DMS53 (cell line): Measurements from ENCODE around the gene TAPBPL.
"Not testable (repeated sequence)": the region's sequence is repeated elsewhere in the genome, so short reads cannot be mapped to it uniquely, and the experiment has no call there.

Experiments used
- DNase-seq: peaks from one replicate; lab custom pipeline; 2025; lab: John Stamatoyannopoulos, UW

The TAPBPL gene

DNA sequence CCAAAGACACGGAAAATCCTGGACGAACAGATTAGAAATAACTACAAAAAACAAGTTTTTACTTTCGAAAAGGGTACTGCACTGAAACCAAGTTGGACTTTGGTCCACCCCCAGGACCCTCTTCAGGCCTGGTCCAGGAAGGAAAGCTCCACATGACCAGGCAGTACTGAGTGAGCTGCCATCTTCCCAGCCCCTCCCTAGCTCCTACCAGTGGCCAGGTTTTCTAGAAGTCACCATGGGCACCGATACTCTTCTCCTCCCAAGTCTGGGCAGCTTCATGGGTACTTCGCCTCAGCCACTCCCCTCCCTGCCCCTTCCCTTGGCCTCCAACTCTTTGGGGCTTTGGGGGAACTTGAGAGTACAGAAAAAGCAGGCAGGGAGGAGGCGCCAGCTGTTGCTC, 12.0 kb downstream of the TAPBPL start:
- no peak for DNase-seq

DNA sequence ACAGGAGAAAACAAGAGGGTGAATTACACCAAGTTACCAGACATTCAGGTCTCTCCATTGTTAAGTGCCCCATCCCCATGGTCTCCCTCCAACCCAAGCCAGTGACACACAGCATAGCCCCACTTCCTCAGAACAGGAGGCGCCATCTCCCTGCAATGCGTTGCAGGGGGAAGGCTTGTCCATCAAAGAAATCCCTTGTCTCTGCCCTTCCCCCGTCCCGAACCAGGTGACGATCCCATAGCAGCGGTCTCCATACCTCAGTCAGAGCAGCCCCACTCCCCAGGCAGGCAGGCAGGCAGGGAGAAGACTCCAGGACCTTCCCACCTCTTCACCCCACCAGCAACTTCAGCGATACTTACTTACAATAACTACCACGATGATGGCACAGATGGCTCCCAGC, 12.7 kb downstream of the TAPBPL start:
- DNase-seq = no peak

DNA sequence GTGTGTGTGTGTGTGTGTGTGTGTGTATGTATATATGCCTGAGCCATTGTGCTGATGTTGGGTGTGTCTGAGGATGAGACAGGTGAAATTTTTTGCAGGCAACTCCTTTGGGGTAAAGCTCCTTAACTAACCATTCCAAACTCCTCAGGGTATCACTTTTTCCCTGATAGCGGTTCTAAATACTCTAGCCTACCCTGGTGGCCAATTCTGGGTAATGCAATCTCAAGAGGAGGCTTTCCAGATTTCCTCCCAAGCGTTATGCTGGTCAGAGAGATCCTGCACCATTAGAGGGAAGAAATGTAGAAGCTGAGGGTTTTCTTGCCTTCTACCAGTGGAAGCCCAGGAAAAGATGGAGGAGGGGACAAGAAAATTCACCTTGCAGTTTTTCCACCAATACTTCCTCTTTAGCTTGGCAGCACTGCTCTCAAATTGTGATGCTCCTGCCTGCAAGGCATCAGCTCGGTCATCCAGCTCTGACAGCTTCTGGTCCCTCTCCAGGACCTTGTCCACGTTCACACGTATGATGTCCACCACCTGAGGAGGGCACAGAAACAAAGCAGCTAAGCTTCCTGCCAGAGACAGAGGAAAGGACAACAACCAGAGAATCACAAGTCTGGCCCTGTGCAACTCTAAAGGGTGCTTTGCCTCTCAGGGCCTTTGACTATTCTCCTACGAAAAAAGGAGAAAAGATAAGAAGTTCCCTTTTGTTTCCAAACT, 13.8 kb downstream of the TAPBPL start:
- peak; percentile 94 for DNase-seq

DNA sequence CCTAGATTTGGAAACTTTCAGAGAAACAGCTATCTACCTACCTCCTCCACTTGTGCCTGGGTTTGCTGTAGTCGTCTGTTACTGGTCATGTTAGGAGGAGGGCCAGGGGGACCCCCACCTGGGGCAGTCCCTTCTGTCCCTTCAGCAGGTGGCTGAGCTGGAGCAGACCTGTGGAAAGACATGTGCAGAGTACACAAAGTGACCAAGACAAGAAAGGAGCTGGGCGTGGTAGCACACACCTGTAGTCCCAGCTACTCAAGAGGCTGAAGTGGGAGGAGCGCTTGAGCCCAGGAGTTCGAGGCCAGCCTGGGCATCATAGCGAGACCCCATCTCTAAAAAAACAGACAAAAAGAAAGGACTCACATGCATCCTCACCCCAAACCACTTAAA, 14.3 kb downstream of the TAPBPL start:
- DNase-seq = no peak

DNA sequence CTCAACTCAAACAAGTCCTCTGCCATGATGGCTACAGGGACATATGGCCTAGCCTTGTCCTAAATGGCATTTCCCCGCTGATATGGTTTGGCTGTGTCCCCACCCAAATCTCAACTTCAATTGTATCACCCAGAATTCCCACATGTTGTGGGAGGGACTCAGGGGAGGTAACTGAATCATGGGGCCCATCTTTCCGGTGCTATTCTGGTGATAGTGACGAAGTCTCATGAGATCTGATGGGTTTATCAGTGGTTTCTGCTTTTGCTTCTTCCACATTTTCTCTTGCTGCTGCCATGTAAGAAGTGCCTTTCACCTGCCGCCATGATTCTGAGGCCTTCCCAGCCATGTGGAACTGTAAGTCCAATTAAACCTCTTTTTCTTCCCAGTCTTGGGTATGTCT, 14.9 kb downstream of the TAPBPL start:
- DNase-seq = not testable (repeated sequence)

DNA sequence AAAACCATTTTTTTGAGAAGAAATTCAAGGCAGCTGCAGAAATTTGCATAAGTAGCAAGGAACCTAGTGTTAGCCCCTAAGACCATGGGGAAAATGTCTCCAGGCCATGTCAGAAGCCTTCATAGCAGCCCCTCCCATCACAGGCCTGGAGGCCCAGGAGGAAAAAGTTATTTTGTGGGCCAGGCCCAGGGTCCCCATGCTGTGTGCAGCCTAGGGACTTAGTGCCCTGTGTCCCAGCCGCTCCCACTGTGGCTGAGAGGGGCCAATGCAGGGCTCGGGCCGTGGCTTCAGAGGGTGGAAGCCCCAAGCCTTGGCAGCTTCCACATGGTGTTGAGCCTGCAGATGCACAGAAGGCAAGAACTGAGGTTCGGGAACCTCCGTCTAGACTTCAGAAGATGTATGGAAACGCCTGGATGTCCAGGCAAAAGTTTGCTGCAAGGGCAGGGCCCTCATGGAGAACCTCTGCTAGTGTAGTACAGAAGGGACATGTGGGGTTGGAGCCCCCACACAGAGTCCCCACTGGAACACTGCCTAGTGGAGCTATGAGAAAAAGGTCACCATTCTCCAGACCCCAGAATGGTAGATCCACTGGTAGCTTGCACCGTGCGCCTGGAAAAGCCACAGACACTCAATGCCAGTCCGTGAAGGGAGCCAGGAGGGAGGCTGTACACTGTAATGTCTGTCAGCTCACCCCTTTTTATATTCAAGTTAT, 15.9 kb downstream of the TAPBPL start:
- DNase-seq = not testable (repeated sequence)

DNA sequence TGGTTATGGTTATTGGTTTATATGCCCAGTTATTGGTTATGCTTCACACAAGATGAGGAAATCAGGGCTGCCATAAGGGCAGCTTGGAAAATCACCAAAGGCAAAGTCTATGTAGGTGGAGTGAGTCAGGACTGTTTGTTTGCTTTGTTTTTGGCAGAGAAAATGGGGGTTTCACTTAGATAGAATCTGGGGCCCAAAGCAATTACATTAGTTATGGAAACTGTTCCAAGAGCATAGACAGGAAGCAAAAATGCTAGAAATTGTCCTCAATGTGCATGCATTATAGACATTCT, 16.4 kb downstream of the TAPBPL start:
- no peak for DNase-seq

DNA sequence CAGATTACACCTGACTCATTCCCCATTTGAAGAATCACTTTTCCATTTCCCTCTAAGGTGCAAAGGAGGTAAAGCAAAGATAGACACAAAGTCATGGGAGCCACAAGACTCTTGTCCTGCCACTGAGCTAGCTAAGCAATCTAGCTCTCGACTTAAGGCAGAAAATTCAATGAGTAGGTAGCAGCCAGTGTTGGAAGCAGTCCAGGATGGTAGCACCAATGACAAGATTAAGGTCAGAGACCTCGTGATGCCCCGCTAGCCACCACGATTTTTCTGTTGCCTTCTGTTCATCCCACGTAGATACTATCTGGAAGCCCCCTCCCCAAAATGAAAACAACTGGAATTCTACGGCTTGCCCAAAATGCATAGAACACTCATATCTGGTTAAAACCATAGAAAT, 17.2 kb downstream of the TAPBPL start:
- no peak for DNase-seq

DNA sequence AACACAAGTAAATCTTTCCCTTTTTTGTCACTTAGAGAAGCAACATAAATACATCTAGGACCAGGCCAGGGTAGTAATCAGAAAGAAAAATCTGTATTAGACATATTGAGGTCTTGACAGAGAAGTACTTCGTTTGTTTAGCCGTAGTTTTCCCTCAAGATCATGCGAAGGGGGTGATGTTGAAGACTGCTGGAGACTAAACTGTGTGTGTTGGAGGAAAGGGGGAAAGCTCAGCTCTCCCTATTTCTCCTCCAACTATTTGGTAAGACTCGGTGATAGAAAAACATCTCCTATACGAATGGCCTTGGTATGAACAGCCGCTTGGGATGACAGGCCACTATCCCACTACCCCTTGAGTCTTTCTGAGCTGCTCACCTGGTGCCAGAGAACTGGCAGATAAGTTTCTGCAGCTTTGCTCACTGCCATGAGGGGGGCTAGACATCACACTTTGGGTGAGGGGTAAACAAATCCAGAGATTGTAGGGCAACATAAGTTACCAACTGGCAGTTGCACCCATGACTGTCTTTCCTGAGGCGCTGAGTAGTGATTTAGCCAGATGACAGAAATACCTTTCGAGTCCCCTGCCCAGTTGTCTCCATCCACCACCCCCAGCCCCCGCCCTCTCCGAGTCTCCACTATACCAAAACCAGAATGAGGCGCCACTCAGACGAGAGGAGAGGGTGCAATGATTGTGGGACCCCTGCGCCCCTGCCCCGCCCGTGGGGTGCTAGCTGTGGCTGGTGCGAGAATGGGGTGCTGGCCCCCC, 17.9 kb downstream of the TAPBPL start:
- no peak for DNase-seq

DNA sequence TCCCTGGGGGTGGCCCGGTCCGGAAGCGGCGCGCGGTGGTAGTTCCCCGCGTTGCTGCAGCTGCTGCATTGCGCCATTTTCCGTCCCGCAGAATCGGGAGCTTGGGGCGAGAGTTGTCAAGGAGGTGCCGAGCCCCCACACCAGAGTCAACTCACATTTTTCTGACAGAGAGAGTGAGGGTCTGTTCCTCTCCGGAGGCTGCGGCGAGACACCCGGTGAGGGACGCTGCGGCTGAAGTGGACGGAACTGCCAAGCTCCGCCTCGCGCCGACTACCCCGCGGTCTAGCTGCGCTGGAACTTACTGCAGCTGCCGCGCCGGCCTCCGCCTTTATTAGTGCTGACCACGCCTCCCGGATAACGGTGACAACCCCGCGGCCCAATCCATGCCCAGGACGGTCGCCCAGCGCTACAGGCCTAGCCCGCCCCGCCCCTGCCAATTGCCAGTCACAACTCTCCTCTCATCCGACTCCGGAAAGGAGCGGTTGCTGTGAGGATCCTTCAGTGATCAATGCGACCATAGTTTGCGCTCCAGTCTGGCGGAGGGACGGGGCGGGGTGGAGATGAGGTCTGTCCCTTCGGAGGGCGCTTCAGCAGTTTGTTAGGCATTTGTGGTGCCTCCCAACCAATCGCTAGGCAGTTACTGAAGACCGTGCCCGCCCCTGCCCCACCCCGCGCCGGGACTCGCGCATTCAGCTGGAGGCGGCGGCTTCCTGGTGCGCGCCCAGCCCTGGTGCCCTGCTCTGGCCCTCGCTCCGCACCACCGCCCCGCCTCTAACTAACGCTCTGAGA, 18.7 kb downstream of the TAPBPL start, which contains the start of gene VAMP1:
Gene VAMP1 (minus strand): TSS at position 303 of the 789 bp plus-strand sequence. CDS start 146 bp downstream, at position 157.
- peak; percentile 100 for DNase-seq

DNA sequence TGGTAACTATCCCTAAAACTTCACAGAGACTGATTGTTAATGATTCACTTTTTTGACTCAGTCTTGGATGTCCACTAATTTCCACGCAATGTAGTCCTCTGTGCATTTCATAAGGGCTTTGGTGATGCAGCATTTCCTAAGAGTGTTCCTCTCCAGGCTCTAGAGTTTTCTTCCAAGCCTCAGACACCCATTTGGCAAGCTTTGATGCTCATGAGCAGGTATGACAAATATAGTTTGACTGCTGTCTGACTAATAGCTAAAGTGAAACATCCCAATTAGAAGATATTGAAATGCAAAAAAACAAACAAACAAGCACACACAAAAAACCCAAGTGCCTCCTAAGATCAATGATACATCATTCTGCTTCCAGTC, 20.1 kb downstream of the TAPBPL start:
- no peak for DNase-seq

DNA sequence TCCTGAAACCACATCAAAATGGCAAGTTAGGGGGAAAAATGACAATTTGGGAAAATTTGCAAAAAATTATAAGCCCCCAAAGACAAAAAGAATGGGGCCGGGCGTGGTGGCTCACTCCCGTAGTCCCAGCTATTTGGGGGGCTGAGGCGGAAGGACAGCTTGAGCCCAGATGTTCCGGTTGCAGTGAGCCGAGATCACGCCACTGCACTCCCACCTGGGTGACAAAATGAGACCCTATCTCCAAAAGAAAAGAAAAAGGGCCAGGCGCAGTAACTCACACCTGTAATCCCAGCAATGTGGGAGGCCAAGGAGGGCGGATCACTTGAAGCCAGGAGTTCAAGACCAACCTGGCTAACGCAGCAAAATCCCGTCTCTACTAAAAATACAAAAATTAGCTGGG, 20.6 kb downstream of the TAPBPL start:
- DNase-seq = no peak

DNA sequence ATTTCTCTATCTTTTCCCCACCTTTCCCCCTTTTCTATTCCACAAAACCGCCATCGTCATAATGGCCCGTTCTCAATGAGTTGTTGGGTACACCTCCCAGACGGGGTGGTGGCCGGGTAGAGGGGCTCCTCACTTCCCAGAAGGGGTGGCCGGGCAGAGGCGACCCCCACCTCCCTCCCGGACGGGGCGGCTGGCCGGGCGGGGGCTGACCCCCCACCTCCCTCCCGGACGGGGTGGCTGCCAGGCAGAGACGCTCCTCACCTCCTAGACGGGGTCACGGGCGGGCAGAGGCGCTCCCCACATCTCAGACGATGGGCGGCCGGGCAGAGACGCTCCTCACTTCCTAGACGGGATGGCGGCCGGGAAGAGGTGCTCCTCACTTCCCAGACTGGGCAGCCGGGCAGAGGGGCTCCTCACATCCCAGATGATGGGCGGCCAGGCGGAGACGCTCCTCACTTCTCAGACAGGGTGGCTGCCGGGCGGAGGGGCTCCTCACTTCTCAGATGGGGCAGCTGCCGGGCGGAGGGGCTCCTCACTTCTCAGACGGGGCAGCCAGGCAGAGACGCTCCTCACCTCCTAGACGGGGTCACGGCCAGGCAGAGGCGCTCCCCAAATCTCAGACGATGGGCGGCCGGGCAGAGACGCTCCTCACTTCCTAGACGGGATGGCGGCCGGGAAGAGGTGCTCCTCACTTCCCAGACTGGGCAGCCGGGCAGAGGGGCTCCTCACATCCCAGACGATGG, 23.6 kb downstream of the TAPBPL start:
- DNase-seq = not testable (repeated sequence)

DNA sequence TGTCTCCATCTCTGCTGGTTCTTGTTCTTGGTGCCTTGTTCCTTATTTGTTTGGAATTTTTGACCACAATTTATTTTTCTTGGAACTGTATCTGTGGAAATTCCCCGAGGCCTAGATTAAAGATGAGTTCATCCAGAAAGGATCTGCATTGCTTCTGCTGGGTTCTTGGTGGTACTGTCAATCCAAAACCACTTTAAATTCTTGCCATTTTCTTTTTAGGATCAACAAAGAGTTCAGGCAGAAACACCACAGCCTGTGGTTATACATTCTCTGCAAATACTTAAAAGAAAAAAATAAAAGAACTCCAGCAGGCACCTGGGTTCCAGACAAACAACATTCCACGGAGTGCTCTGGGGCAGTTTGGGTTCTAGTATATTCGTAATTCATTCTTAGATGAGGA, 24.6 kb downstream of the TAPBPL start:
- DNase-seq = no peak

DNA sequence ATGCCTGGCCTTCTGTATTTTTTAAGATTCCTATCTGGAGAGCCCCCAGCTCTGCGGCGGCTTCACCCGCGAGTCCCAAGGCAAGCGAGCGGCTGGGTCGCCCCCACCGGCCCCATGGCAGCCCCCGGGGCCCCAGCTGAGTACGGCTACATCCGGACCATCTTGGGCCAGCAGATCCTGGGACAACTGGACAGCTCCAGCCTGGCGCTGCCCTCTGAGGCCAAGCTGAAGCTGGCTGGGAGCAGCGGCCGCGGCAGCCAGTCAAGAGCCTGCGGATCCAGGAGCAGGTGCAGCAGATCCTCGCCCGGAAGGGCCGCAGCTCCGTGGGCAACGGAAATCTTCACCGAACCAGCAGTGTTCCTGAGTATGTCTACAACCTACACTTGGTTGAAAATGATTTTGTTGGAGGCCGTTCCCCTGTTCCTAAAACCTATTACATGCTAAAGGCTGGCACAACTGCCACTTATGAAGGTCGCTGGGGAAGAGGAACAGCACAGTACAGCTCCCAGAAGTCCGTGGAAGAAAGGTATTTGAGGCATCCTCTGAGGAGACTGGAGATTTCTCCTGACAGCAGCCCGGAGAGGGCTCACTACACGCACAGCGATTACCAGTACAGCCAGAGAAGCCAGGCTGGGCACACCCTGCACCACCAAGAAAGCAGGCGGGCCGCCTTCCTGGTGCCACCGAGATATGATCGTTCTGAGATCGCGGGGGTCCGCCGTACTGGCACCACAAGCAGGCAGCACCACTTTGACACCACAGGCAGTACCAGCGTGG, 25.9 kb downstream of the TAPBPL start:
- peak; percentile 77 for DNase-seq

DNA sequence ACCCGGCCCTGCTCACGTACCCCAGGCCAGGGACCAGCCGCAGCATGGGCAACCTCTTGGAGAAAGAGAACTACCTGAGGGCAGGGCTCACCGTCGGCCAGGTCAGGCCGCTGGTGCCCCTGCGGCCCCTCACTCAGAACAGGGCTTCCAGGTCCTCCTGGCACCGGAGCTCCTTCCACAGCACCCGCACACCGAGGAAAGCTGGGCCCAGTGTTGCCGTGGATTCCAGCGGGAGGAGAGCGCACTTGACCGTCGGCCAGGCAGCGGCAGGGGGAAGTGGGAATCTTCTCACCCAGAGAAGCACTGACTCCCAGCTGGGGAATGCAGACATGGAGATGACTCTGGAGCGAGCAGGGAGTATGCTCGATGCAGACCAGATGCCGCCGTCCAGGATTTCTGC, 26.6 kb downstream of the TAPBPL start:
- no peak for DNase-seq

DNA sequence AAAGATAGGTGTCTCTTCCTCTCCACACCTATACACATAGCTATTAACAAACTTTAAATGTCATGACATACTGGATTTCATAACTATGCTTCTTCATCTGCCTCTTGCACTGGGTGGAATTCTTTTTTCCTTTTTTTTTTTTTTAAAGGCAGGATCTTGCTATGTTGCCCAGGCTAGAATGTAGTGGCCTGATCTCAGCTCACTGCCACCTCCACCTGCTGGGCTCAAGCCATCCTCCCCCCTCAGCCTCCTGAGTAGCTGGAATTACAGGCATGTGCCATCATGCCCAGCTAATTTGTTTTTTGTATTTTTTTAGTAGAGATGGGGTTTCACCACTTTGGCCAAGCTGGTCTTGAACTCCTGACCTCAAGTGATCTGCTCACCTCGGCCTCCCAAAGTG, 36.4 kb downstream of the TAPBPL start:
- DNase-seq = no peak

DNA sequence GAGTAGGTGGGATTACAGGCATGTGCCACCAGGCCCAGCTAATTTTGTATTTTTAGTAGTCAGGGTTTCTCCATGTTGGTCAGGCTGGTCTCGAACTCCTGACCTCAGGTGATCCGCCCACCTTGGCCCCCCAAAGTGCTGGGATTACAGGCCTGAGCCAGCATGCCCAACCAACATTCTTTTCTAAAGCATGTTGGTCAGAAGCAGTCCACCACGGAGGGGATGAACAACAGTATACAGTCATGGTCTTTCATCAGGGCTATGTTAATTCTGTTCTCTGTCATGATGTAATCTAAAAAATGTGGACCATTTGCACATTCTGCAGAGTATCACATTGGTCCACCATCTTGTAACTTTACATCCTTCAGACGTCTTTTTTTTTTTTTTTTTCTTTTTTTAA, 37.6 kb downstream of the TAPBPL start:
- DNase-seq = no peak

DNA sequence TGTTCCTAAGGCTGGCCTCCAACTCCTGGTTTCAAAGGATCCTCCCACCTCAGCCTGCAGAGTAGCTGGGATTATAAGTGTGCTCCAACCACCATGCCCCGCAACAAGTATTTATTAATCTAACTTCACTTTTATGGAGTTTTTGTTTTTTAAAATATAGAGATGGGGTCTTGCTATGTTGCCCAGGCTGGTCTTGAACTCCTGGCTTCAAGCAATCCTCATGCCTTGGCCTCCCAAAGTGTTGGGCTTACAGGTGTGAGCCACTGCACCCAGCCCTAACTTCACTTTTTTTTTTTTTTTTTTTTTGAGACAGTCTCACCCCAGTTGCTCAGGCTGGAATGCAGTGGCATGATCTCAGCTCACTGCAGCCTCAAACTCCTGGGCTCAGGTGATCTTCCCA, 38.8 kb downstream of the TAPBPL start:
- not testable (repeated sequence) for DNase-seq

DNA sequence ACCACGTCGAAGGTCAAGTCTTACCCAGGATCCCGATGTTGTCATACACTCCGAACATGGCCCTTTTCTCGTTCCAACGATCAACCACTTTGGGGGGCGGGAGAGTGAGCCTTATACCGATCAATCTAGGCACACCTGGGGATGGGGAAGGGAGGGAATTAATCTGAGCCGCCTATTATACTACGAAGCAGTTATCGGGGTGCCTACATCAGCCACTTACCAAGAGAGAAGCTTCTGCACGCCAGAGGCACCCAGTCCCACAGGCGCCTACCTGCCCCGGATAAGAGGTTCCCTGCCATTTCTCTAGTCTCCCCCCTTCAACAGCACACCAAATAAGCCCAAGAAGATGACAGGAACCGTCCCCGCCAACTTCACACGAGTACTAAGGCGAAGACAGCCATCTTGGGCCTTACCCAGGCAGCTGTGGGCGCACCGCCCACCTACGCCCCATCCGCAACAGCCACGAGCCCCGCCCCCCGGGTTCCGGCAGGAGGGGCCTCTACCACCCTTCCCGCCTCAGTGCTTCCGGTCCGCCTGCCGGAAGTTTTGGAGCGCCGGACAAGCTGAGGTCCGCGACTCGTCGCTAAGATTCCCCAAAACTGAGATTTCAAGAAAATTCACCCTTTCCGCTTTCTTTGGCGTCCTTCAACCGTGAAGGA, 41.1 kb downstream of the TAPBPL start, which contains the start of gene MRPL51:
Gene MRPL51 (minus strand): TSS at position 425 of the 659 bp plus-strand sequence. CDS start 126 bp downstream, at position 299.
- peak; percentile 100 for DNase-seq
